Right lobe of liver (tissue), 6 donors: Measurements from ENCODE around the gene SYT1. TPM values are rescaled to one million over a fixed set of nuclear protein-coding genes. Genes with fewer than 3 reads are reported as not detected.

Source experiments
- ATAC-seq, 4 donors: fragments of 200-7000 bp; cut with Tn5 transposase; one replicate each; pipeline ENCODE4 v1.9.1; 2020; ENCODE audit warnings: mild to moderate bottlenecking in 4 of 4, moderate library complexity in 4 of 4
- DNase-seq, 3 donors: peaks; one replicate each; pipeline ENCODE4 v3.0.0-alpha.2; 2020
- H3K27ac ChIP-seq, 3 donors: fragments of 200-600 bp; one replicate each; pipeline ENCODE4 v1.8.0; 2022
- H3K27me3 ChIP-seq, 2 donors: fragments of 200-600 bp; one replicate each; pipeline ENCODE4 v1.8.0; 2022
- H3K36me3 ChIP-seq, 4 donors: fragments of 200-600 bp; sonication (generic) in 1 of 4; one replicate each; pipeline versions ENCODE4 v1.5.1 to v1.8.0; 2017 to 2022; ENCODE audit warnings: control low read depth in 1 of 4
- H3K4me1 ChIP-seq, 4 donors: fragments of 200-600 bp; sonication (generic) in 1 of 4; one replicate each; pipeline versions ENCODE4 v1.5.1 to v1.8.0; 2017 to 2022; ENCODE audit warnings: control low read depth in 1 of 4
- H3K4me3 ChIP-seq, 3 donors: fragments of 200-600 bp; one replicate each; pipeline ENCODE4 v1.8.0; 2022
- H3K9me3 ChIP-seq, 4 donors: fragments of 200-600 bp; sonication (generic) in 1 of 4; one replicate each; pipeline versions ENCODE4 v1.5.1 to v1.8.0; 2017 to 2022; ENCODE audit warnings: control low read depth in 1 of 4
- CTCF ChIP-seq, 4 donors: fragments of 200-600 bp in 3 of 4; fragments of 450-650 bp in 1 of 4; IDR thresholded peaks; one replicate each; pipeline versions ENCODE4 v1.5.1 to v1.8.0; 2016 to 2022; ENCODE audit warnings: antibody characterized with exemption in 4 of 4, mild to moderate bottlenecking in 2 of 4
- POLR2A ChIP-seq: fragments of 450-650 bp; IDR thresholded peaks from one replicate; pipeline ENCODE4 v1.6.1; 2017; ENCODE audit warnings: antibody characterized with exemption, mild to moderate bottlenecking
- WGBS: methylation state at CpG from one replicate; pipeline ENCODE4 v1.1.6; 2018; ENCODE audit warnings: low coverage, low lambda C conversion rate; ENCODE audit not compliant: insufficient coverage; ENCODE audit errors: missing lambda C conversion rate; 5-methylcytosine and 5-hydroxymethylcytosine counted together
- intact Hi-C, 2 donors: fragments of 100-400 bp; cut with DNase I; formaldehyde crosslinking; loops; one replicate each; pipeline versions ENCODE4 v1.11.2 to v1.14.1; 2022
- total RNA-seq, 6 experiments: library from RNA; depleted of rRNA in 2 of 6; stranded (reverse); fragments of >200 nt in 2 of 6; fragmentation: NEBNext Ultra II Directional in 3 of 6; extraction: Animal tissue kit (Norgen Biotek cat#: 25700) in 3 of 6; gene quantifications; one replicate each; pipeline versions ENCODE4 v1.1.0 to v1.2.4, GENCODE V29; 2016 to 2023
- donor health status: DM: no; HTN: yes; CAD: no.
- donor health status: DM: no; HTN: no; CAD: no.
- donor health status: DM: no; HTN: no; CAD: no.
- donor health status: DM: no; HTN: yes; CAD: no.
- donor health status: DM: no; HTN: yes; CAD: no.

Gene SYT1
- total RNA-seq, 6 experiments from 2014 or later: 0.35 to 1.9 (median 0.81) TPM

- H3K4me1 ChIP-seq: no peaks in the 10 kb centered on the region
- DNase-seq: no peak
- H3K9me3 ChIP-seq: no peaks in the 10 kb centered on the region
- no peaks in the 10 kb centered on the region for H3K36me3 ChIP-seq
- intact Hi-C loops: no loop called here
- no peak for TF ChIP-seq POLR2A
- TF ChIP-seq CTCF (IDR thresholded peaks at IDR 0.05): no peak
- no peak for ATAC-seq
- WGBS: 56% methylated on average over 4 of the region's 4 CpGs
- H3K4me3 ChIP-seq: no peak overlapping the region
- no peak overlapping the region for H3K27ac ChIP-seq
- no peaks in the 10 kb centered on the region for H3K27me3 ChIP-seq
Observed at GRCh38 chr12:78938341-78939084, 73.9 kb downstream of the SYT1 start.

- Histone ChIP-seq H3K4me1 (no peaks in the 10 kb centered on the region), H3K27me3 (no peaks in the 10 kb centered on the region), H3K36me3 (no peaks in the 10 kb centered on the region), H3K4me3 (no peak overlapping the region), H3K27ac (no peak overlapping the region), H3K9me3 (no peaks in the 10 kb centered on the region)
- DNase-seq: no peak
- ATAC-seq: no peak
- intact Hi-C loops: no loop called here
- TF ChIP-seq POLR2A (no peak), CTCF (IDR thresholded peaks at IDR 0.05) (no peak)
Observed at GRCh38 chr12:78949532-78949931, 85.0 kb downstream of the SYT1 start.

- Histone ChIP-seq H3K27ac (no peak overlapping the region), H3K4me1 (no peaks in the 10 kb centered on the region), H3K36me3 (no peaks in the 10 kb centered on the region), H3K4me3 (no peak overlapping the region), H3K9me3 (no peaks in the 10 kb centered on the region), H3K27me3 (no peaks in the 10 kb centered on the region)
- intact Hi-C loops: no loop called here
- 58% methylated on average over 11 of the region's 11 CpGs for WGBS
- DNase-seq: no peak
- no peak for ATAC-seq
- TF ChIP-seq POLR2A (no peak), CTCF (IDR thresholded peaks at IDR 0.05) (no peak)
Observed at GRCh38 chr12:78951803-78952551, 87.4 kb downstream of the SYT1 start.

GRCh38 chr12:78952552-78952929 is 88.0 kb downstream of the SYT1 start:
- WGBS: 62% methylated on average over 1 of the region's 1 CpG
- no peaks in the 10 kb centered on the region for H3K9me3 ChIP-seq
- no peak overlapping the region for H3K27ac ChIP-seq
- H3K4me1 ChIP-seq: no peaks in the 10 kb centered on the region
- ATAC-seq: no peak
- DNase-seq: no peak
- H3K36me3 ChIP-seq: no peaks in the 10 kb centered on the region
- H3K27me3 ChIP-seq: no peaks in the 10 kb centered on the region
- H3K4me3 ChIP-seq: no peak overlapping the region
- TF ChIP-seq CTCF (IDR thresholded peaks at IDR 0.05) (no peak), POLR2A (no peak)
- intact Hi-C loops: no loop called here
